Prostate gland (tissue), 2 donors: ENCODE results near the gene MTSS2. TPM values are rescaled to one million over a fixed set of nuclear protein-coding genes. Genes with fewer than 3 reads are reported as not detected.

ENCODE experiments used
- DNase-seq: peaks from one replicate; pipeline ENCODE4 v3.0.0-alpha.2; 2019; ENCODE audit warnings: low spot score
- H3K27ac ChIP-seq, 2 donors: fragments of 200-600 bp; sonication (generic); 2 replicates each; pipeline ENCODE4 v1.5.1; 2017 to 2019
- H3K27me3 ChIP-seq: fragments of 200-600 bp; sonication (generic); replicated peaks from 2 replicates; pipeline ENCODE4 v1.5.1; 2019; ENCODE audit not compliant: insufficient read depth
- H3K36me3 ChIP-seq, 2 donors: fragments of 200-600 bp; sonication (generic); 1 replicate in 1 of 2; 2 replicates in 1 of 2; pipeline versions ENCODE4 v1.5.1 to v1.8.1; 2017 to 2019
- H3K4me1 ChIP-seq: fragments of 200-600 bp; sonication (generic); replicated peaks from 2 replicates; pipeline ENCODE4 v1.5.1; 2019
- H3K4me3 ChIP-seq, 2 donors: fragments of 200-600 bp; sonication (generic); 2 replicates each; pipeline ENCODE4 v1.5.1; 2017 to 2019
- H3K9me3 ChIP-seq: fragments of 200-600 bp; sonication (generic); 2 replicates; pipeline ENCODE4 v1.5.1; 2017
- CTCF ChIP-seq, 4 experiments: fragments of 200-600 bp in 2 of 4; fragments of 450-650 bp in 2 of 4; sonication (generic) in 2 of 4; IDR thresholded peaks; 1 replicate in 3 of 4; 2 replicates in 1 of 4; pipeline ENCODE4 v1.5.1; 2016 to 2019; ENCODE audit warnings: antibody characterized with exemption in 4 of 4, mild to moderate bottlenecking in 2 of 4, moderate library complexity in 2 of 4
- POLR2A ChIP-seq: fragments of 450-650 bp; IDR thresholded peaks from one replicate; pipeline ENCODE4 v1.6.1; 2016; ENCODE audit warnings: antibody characterized with exemption, mild to moderate bottlenecking
- POLR2AphosphoS5 ChIP-seq: sonication (generic); formaldehyde crosslinking; IDR thresholded peaks from one replicate; pipeline ENCODE4 v1.6.1; 2017; ENCODE audit warnings: antibody characterized with exemption
- WGBS: methylation state at CpG from one replicate; pipeline ENCODE4 v1.1.5; 2018; 5-methylcytosine and 5-hydroxymethylcytosine counted together
- intact Hi-C: fragments of 100-400 bp; cut with DNase I; formaldehyde crosslinking; loops from one replicate; pipeline ENCODE4 v1.14.2; 2022
- total RNA-seq, 2 donors: library from RNA; depleted of rRNA; stranded (reverse); fragments of >200 nt; gene quantifications; one replicate each; pipeline ENCODE4 v1.1.0, GENCODE V29; 2016

MTSS2 gene
- total RNA-seq: 10 to 100 TPM; 42.4 to 92.4 TPM

- peak; percentile 92 for DNase-seq
- peak; percentile 71 for TF ChIP-seq POLR2A
- TF ChIP-seq CTCF (IDR thresholded peaks at IDR 0.05): no peak
- peak; percentile 70 for TF ChIP-seq POLR2AphosphoS5
- WGBS: under 1% methylated on average over 38 of the region's 72 CpGs
- intact Hi-C loops: no loop called here
- Histone ChIP-seq H3K4me3 (peak within 1 kb of the TSS; percentile 65 to 90), H3K27me3 (no peaks in the 10 kb centered on the region), H3K36me3 (no peaks in the 10 kb centered on the region), H3K9me3 (no peaks in the 10 kb centered on the region), H3K4me1 (peaks cover 49% of the 10 kb centered on the region), H3K27ac (peak within 1 kb of the TSS; percentile 82 to 92)
These were observed at the start of gene MTSS2 for GRCh38 chr16:70685938-70686375. TSS of gene MTSS2 (minus strand) at chr16:70686053. CDS start at chr16:70685791, 262 bp downstream.

DNA sequence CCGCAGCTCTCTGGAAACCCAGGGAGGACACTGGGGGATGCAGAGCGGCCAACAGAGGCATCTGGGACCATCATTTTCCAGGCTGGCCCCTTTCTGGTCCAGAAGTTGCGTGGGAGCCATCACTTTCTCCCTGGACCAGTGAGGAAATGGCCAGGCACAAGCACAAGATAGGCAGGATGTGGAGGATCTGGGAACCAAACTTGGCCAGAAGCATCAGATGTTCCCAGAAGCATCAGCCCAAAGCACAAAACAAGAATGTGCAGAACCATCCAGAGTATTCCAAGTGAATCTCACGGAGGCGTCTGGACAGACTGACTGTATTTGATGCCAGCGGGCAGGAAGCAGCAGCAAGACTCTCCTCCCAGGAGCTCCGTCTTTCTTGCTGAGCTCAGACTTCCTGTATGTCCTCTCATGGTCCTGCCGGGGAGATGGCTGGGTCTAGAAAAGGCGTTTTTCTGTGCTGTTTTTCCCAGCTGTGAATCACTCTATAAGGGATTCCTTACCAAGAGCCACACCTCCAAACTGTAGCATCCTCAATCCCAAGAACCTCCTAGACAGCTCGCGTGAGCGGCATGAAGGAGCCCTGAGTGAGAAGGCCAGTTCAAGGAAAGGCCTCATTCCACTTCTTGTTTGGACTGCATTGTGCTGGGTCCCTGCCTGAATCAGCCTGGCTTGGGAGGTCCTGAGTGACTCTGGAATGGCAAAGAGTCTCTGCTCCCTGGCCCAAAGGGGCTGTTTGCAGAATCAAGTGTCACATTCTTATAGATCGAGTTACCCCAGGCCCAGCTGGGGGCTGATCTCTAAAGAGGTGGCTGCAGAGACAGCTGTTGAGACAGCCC, 49.5 kb upstream of the MTSS2 start:
- Histone ChIP-seq H3K4me1 (peaks cover 16% of the 10 kb centered on the region), H3K4me3 (no peak overlapping the region), H3K27ac (peak overlapping the region; percentile 62 to 89), H3K36me3 (no peaks in the 10 kb centered on the region), H3K27me3 (no peaks in the 10 kb centered on the region), H3K9me3 (no peaks in the 10 kb centered on the region)
- WGBS: 79% methylated on average over 13 of the region's 13 CpGs
- intact Hi-C loops: no loop called here
- no peak for DNase-seq
- TF ChIP-seq POLR2AphosphoS5 (no peak), POLR2A (no peak), CTCF (IDR thresholded peaks at IDR 0.05) (no peak)

GRCh38 chr16:70734522-70735095, 48.8 kb upstream of the MTSS2 start:
- H3K9me3 ChIP-seq: no peaks in the 10 kb centered on the region
- no peak overlapping the region for H3K4me3 ChIP-seq
- no peaks in the 10 kb centered on the region for H3K27me3 ChIP-seq
- TF ChIP-seq CTCF (IDR thresholded peaks at IDR 0.05) (no peak), POLR2AphosphoS5 (no peak)
- peak overlapping the region; percentile 62 to 89 for H3K27ac ChIP-seq
- 90% methylated on average over 4 of the region's 4 CpGs for WGBS
- no peaks in the 10 kb centered on the region for H3K36me3 ChIP-seq
- intact Hi-C loops: no loop called here
- DNase-seq: no peak
- peaks cover 16% of the 10 kb centered on the region for H3K4me1 ChIP-seq

GRCh38 chr16:70730944-70731343, 45.1 kb upstream of the MTSS2 start:
- TF ChIP-seq POLR2AphosphoS5: no peak
- no peak for TF ChIP-seq POLR2A
- no peak for TF ChIP-seq CTCF (IDR thresholded peaks at IDR 0.05)
- H3K4me3 ChIP-seq: no peak overlapping the region
- H3K36me3 ChIP-seq: no peaks in the 10 kb centered on the region
- H3K27me3 ChIP-seq: no peaks in the 10 kb centered on the region
- H3K4me1 ChIP-seq: peaks cover 8% of the 10 kb centered on the region
- H3K9me3 ChIP-seq: no peaks in the 10 kb centered on the region
- no peak for DNase-seq
- H3K27ac ChIP-seq: no peak overlapping the region
- WGBS: 52% methylated on average over 3 of the region's 3 CpGs
- intact Hi-C loops: no loop called here
